ENCODE data around the gene PTPRN2. TPM values are rescaled to one million over a fixed set of nuclear protein-coding genes. Genes with fewer than 3 reads are reported as not detected.

Gene PTPRN2
- total and polyA plus RNA-seq, 2 donors from 2014 or later = 4.8 to 6.2 TPM

DNA sequence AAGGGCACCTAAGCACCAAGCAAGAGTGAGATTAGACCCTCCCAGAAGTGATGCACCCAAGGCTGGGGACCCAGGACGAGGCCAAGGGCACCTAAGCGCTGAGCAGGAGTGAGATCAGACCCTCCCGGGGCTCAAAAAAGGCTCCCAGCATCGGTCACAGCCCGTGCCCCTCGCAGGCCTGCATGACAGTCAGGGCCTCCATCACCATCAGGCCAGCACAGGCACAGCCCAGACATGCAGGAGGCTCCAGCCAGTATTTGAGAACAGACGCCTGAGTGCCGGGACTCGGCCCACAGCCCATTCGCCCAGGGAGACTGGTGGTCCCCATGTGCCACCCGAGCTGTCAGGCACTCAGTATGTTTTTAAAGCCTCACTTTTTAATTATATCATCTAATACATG is 595.9 kb downstream of the PTPRN2 start:
- FAIRE-seq = no peak
- intact Hi-C loops (cut with DNase I) = no loop called here
- no peak overlapping the region for H3K4me3 ChIP-seq (ENCODE audit: low read length in 3 of 3)

DNA sequence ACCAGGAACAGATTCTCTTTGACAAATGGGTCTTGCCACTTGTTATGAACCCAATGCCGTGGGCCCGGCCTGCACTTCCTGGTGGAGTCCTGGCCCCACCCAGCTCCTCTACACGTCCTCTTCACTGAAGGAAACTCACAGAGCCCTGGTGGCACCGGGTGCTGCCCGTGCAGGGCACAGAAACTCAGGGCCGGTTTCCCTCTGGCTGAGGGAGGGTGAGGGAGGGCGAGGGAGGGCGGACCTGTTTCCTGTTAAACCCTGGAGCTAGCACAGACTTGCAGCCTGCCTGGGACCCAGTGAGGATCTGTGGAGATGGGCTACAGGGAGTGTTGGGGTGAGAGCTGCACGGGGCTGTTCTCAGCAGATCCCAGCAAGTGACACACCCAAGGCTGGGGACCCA is 596.3 kb downstream of the PTPRN2 start:
- Histone ChIP-seq H3K4me3 (ENCODE audit: low read length in 3 of 3) (no peak overlapping the region), H3K9ac (ENCODE audit: low read length in 3 of 3) (no peak overlapping the region), H3K4me1 (ENCODE audit: control insufficient read depth in 2 of 3, insufficient read depth in 2 of 3, low read depth in 1 of 3, low read length in 3 of 3) (no peaks in the 10 kb centered on the region), H3K27me3 (ENCODE audit: control insufficient read depth, insufficient read depth, low read length) (no peaks in the 10 kb centered on the region), H3K9me3 (ENCODE audit: control insufficient read depth in 2 of 3, insufficient read depth in 1 of 3, low read length in 3 of 3) (peaks cover 0 to 6% (median 4%) of the 10 kb centered on the region in 3 donors), H3K36me3 (ENCODE audit: control insufficient read depth in 2 of 3, insufficient read depth in 3 of 3, low read length in 3 of 3) (no peaks in the 10 kb centered on the region), H3K27ac (ENCODE audit: low read depth in 2 of 2, low read length in 2 of 2) (no peak overlapping the region)
- intact Hi-C loops (cut with DNase I) = no loop called here
- TF ChIP-seq, protein P1, sequence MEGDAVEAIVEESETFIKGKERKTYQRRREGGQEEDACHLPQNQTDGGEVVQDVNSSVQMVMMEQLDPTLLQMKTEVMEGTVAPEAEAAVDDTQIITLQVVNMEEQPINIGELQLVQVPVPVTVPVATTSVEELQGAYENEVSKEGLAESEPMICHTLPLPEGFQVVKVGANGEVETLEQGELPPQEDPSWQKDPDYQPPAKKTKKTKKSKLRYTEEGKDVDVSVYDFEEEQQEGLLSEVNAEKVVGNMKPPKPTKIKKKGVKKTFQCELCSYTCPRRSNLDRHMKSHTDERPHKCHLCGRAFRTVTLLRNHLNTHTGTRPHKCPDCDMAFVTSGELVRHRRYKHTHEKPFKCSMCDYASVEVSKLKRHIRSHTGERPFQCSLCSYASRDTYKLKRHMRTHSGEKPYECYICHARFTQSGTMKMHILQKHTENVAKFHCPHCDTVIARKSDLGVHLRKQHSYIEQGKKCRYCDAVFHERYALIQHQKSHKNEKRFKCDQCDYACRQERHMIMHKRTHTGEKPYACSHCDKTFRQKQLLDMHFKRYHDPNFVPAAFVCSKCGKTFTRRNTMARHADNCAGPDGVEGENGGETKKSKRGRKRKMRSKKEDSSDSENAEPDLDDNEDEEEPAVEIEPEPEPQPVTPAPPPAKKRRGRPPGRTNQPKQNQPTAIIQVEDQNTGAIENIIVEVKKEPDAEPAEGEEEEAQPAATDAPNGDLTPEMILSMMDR (IDR thresholded peaks at IDR 0.05; ENCODE audit: borderline replicate concordance, extremely low read depth, insufficient read depth) = no peak
- DNase-seq (peak in 1 of 5 donors; percentile 68), FAIRE-seq (no peak)

More for the DNA sequence above, 595.9 kb downstream of the PTPRN2 start:
- peaks cover 0 to 6% (median 4%) of the 10 kb centered on the region in 3 donors for H3K9me3 ChIP-seq (ENCODE audit: control insufficient read depth in 2 of 3, insufficient read depth in 1 of 3, low read length in 3 of 3)
- H3K4me1 ChIP-seq (ENCODE audit: control insufficient read depth in 2 of 3, insufficient read depth in 2 of 3, low read depth in 1 of 3, low read length in 3 of 3) = no peaks in the 10 kb centered on the region
- H3K9ac ChIP-seq (ENCODE audit: low read length in 3 of 3) = no peak overlapping the region
- H3K36me3 ChIP-seq (ENCODE audit: control insufficient read depth in 2 of 3, insufficient read depth in 3 of 3, low read length in 3 of 3) = no peaks in the 10 kb centered on the region
- TF ChIP-seq, protein P1 (IDR thresholded peaks at IDR 0.05; ENCODE audit: borderline replicate concordance, extremely low read depth, insufficient read depth) = no peak
- peak in 1 of 5 donors; percentile 36 for DNase-seq
- H3K27ac ChIP-seq (ENCODE audit: low read depth in 2 of 2, low read length in 2 of 2) = no peak overlapping the region
- no peaks in the 10 kb centered on the region for H3K27me3 ChIP-seq (ENCODE audit: control insufficient read depth, insufficient read depth, low read length)

DNA sequence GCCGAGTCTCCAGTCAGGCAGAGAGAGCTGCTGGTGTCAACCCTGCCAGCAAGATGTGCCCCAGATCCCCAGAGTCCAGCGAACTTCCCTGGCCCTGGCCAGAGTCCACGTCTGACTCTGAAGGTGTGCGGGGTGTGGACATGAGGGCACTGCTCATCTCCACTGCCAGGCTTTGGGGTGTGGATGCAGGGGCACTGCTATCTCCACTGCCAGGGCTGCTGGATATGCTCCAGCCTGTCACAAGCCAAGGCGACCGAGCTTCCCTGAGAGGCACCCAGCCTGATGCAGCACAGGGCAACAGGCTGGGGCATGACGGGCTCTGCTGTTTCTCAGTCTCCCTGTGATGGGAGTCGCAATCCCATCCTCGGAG is 596.8 kb downstream of the PTPRN2 start:
- no peak overlapping the region for H3K27ac ChIP-seq (ENCODE audit: low read depth in 2 of 2, low read length in 2 of 2)
- intact Hi-C loops (cut with DNase I) = no loop called here
- H3K9ac ChIP-seq (ENCODE audit: low read length in 3 of 3) = no peak overlapping the region
- no peaks in the 10 kb centered on the region for H3K36me3 ChIP-seq (ENCODE audit: control insufficient read depth in 2 of 3, insufficient read depth in 3 of 3, low read length in 3 of 3)
- H3K9me3 ChIP-seq (ENCODE audit: control insufficient read depth in 2 of 3, insufficient read depth in 1 of 3, low read length in 3 of 3) = peaks cover 0 to 4% (median 3%) of the 10 kb centered on the region in 3 donors
- no peaks in the 10 kb centered on the region for H3K27me3 ChIP-seq (ENCODE audit: control insufficient read depth, insufficient read depth, low read length)
- no peak overlapping the region for H3K4me3 ChIP-seq (ENCODE audit: low read length in 3 of 3)
- no peak for FAIRE-seq
- no peaks in the 10 kb centered on the region for H3K4me1 ChIP-seq (ENCODE audit: control insufficient read depth in 2 of 3, insufficient read depth in 2 of 3, low read depth in 1 of 3, low read length in 3 of 3)
- peak in 1 of 5 donors; percentile 39 for DNase-seq
- TF ChIP-seq, protein P1 (IDR thresholded peaks at IDR 0.05; ENCODE audit: borderline replicate concordance, extremely low read depth, insufficient read depth) = no peak

All from kidney (tissue), 14 donors.